Neural progenitor cell (in vitro differentiated cells): ENCODE results near the gene LARGE1. TPM values are rescaled to one million over a fixed set of nuclear protein-coding genes. Genes with fewer than 3 reads are reported as not detected.

ENCODE experiments used
- DNase-seq: peaks from one replicate; pipeline ENCODE4 v3.0.0-alpha.2; 2016; ENCODE audit warnings: low spot score
- H2AFZ ChIP-seq: fragments of 200-600 bp; sonication (generic); replicated peaks from 2 replicates; pipeline ENCODE4 v1.6.1; 2016; ENCODE audit warnings: antibody characterized with exemption
- H3F3A ChIP-seq: fragments of 200-600 bp; sonication (generic); 2 replicates; pipeline ENCODE4 v1.6.1; 2016; ENCODE audit warnings: antibody characterized with exemption, low read depth
- H3K27ac ChIP-seq: fragments of 200-600 bp; sonication (generic); 2 replicates; pipeline ENCODE4 v1.5.1; 2016; ENCODE audit warnings: mild to moderate bottlenecking
- H3K27me3 ChIP-seq: fragments of 200-600 bp; sonication (generic); 2 replicates; pipeline ENCODE4 v1.6.1; 2016; ENCODE audit warnings: mild to moderate bottlenecking, moderate library complexity
- H3K36me3 ChIP-seq: fragments of 200-600 bp; sonication (generic); 2 replicates; pipeline ENCODE4 v1.5.1; 2016
- H3K4me1 ChIP-seq: fragments of 200-600 bp; sonication (generic); 2 replicates; pipeline ENCODE4 v1.6.1; 2016; ENCODE audit warnings: mixed run types
- H3K4me2 ChIP-seq: fragments of 200-600 bp; sonication (generic); 2 replicates; pipeline ENCODE4 v1.6.1; 2016
- H3K4me3 ChIP-seq: fragments of 200-600 bp; sonication (generic); 2 replicates; pipeline ENCODE4 v1.5.1; 2016
- H3K79me2 ChIP-seq: fragments of 200-600 bp; sonication (generic); 2 replicates; pipeline ENCODE4 v1.6.1; 2016; ENCODE audit warnings: low read depth
- H3K9ac ChIP-seq: fragments of 200-600 bp; sonication (generic); 2 replicates; pipeline ENCODE4 v1.6.1; 2016
- H3K9me3 ChIP-seq: fragments of 200-600 bp; sonication (generic); 2 replicates; pipeline ENCODE4 v1.5.1; 2016; ENCODE audit warnings: low read depth
- H4K20me1 ChIP-seq: fragments of 200-600 bp; sonication (generic); 2 replicates; pipeline ENCODE4 v1.6.1; 2016; ENCODE audit warnings: low read depth
- H3K27ac Mint-ChIP-seq: 3 replicates; pipeline ENCODE4 v1.8.0; 2021; ENCODE audit warnings: mixed read lengths
- H3K27me3 Mint-ChIP-seq: 2 replicates; pipeline ENCODE4 v1.8.0; 2022; ENCODE audit warnings: low read depth, mild to moderate bottlenecking, inconsistent platforms, moderate library complexity, mixed read lengths; ENCODE audit not compliant: insufficient read depth
- H3K36me3 Mint-ChIP-seq: 3 replicates; pipeline ENCODE4 v1.8.0; 2021; ENCODE audit warnings: mixed read lengths
- H3K4me1 Mint-ChIP-seq: 3 replicates; pipeline ENCODE4 v1.8.0; 2021; ENCODE audit warnings: mixed read lengths
- H3K4me3 Mint-ChIP-seq: 3 replicates; pipeline ENCODE4 v1.8.0; 2021; ENCODE audit warnings: mild to moderate bottlenecking, moderate library complexity, mixed read lengths
- H3K9me3 Mint-ChIP-seq: 3 replicates; pipeline ENCODE4 v1.8.0; 2020; ENCODE audit warnings: mixed read lengths
- CTCF ChIP-seq: fragments of 200-600 bp; sonication (generic); IDR thresholded peaks from 2 replicates; pipeline ENCODE4 v1.5.1; 2017; ENCODE audit warnings: antibody characterized with exemption, mild to moderate bottlenecking
- EZH2 ChIP-seq: fragments of 200-600 bp; sonication (generic); IDR thresholded peaks from 2 replicates; pipeline ENCODE4 v1.6.1; 2017; ENCODE audit warnings: antibody characterized with exemption, mild to moderate bottlenecking, moderate library complexity
- EZH2phosphoT487 ChIP-seq: fragments of 200-600 bp; sonication (generic); IDR thresholded peaks from 2 replicates; pipeline ENCODE4 v1.6.1; 2017; ENCODE audit warnings: antibody characterized with exemption
- total RNA-seq: library from RNA; depleted of rRNA; stranded (reverse); fragments of >200 nt; gene quantifications from 2 replicates; pipeline ENCODE4 v1.2.3, GENCODE V29; 2015; ENCODE audit warnings: low replicate concordance

Gene LARGE1
- total RNA-seq, 1 donor from 2014 or later, result 24.9 TPM

- Histone ChIP-seq H3K36me3 (no peaks in the 10 kb centered on the region), H3K4me2 (no peak overlapping the region), H3F3A (no peaks in the 10 kb centered on the region), H3K27me3 (no peaks in the 10 kb centered on the region), H3K4me3 (no peak overlapping the region), H3K9ac (no peak overlapping the region), H2AFZ (no peak overlapping the region), H3K79me2 (no peaks in the 10 kb centered on the region), H3K27ac (no peak overlapping the region), H3K9me3 (no peaks in the 10 kb centered on the region), H3K4me1 (no peaks in the 10 kb centered on the region), H4K20me1 (no peaks in the 10 kb centered on the region)
- Mint-ChIP-seq H3K9me3 (no peaks in the 10 kb centered on the region), H3K27me3 (peaks cover 2% of the 10 kb centered on the region), H3K4me3 (no peak overlapping the region), H3K27ac (no peak overlapping the region), H3K36me3 (no peaks in the 10 kb centered on the region), H3K4me1 (peaks cover 10% of the 10 kb centered on the region)
- TF ChIP-seq CTCF (no peak), EZH2 (no peak), EZH2phosphoT487 (no peak)
- DNase-seq, result no peak
Observed at GRCh38 chr22:33537059-33537458, 383.2 kb downstream of the LARGE1 start.

GRCh38 chr22:33535937-33536875 is 384.1 kb downstream of the LARGE1 start:
- Mint-ChIP-seq H3K4me3 (no peak overlapping the region), H3K4me1 (peaks cover 9% of the 10 kb centered on the region), H3K9me3 (no peaks in the 10 kb centered on the region), H3K36me3 (peaks cover 3% of the 10 kb centered on the region), H3K27me3 (peaks cover 2% of the 10 kb centered on the region), H3K27ac (no peak overlapping the region)
- Histone ChIP-seq H3K9ac (no peak overlapping the region), H3K27ac (no peak overlapping the region), H3F3A (no peaks in the 10 kb centered on the region), H3K9me3 (no peaks in the 10 kb centered on the region), H3K79me2 (no peaks in the 10 kb centered on the region), H3K4me2 (no peak overlapping the region), H3K36me3 (no peaks in the 10 kb centered on the region), H2AFZ (no peak overlapping the region), H3K27me3 (no peaks in the 10 kb centered on the region), H3K4me1 (no peaks in the 10 kb centered on the region), H3K4me3 (no peak overlapping the region), H4K20me1 (no peaks in the 10 kb centered on the region)
- no peak for TF ChIP-seq CTCF
- TF ChIP-seq EZH2, result no peak
- TF ChIP-seq EZH2phosphoT487, result no peak
- DNase-seq, result no peak

GRCh38 chr22:33529424-33530113 is 390.7 kb downstream of the LARGE1 start:
- Histone ChIP-seq H3F3A (no peaks in the 10 kb centered on the region), H3K9ac (no peak overlapping the region), H3K9me3 (no peaks in the 10 kb centered on the region), H3K27ac (no peak overlapping the region), H3K4me1 (peaks cover 9% of the 10 kb centered on the region), H3K4me2 (no peak overlapping the region), H4K20me1 (no peaks in the 10 kb centered on the region), H3K79me2 (no peaks in the 10 kb centered on the region), H2AFZ (no peak overlapping the region), H3K27me3 (no peaks in the 10 kb centered on the region), H3K4me3 (no peak overlapping the region), H3K36me3 (no peaks in the 10 kb centered on the region)
- no peak for DNase-seq
- Mint-ChIP-seq H3K4me1 (peaks cover 26% of the 10 kb centered on the region), H3K4me3 (no peak overlapping the region), H3K9me3 (no peaks in the 10 kb centered on the region), H3K36me3 (peaks cover 3% of the 10 kb centered on the region), H3K27ac (no peak overlapping the region), H3K27me3 (no peaks in the 10 kb centered on the region)
- TF ChIP-seq CTCF (no peak), EZH2phosphoT487 (no peak), EZH2 (no peak)
